Measurements from ENCODE around the gene ENO4.

ENO4 gene

DNA sequence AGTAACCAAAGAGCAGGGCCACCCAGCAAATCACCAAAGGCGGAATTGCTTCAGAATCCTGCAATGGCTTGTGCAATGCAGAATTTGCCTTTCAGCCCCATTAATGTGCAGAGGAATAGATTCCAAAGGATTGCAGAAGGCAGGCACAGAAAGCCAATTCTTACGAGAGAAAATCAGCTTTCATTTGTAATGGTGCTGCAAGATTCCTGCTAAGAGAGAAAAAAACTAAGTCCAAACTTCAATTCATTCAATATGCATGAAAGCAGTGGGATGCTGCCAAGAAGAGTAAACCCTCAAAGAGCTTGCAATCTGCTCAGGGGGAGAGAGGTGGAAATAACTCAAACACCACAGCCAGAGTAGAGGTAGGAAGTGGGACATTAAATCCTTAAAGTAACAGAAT is 70.4 kb downstream of the ENO4 start:
- DNase-seq, result no peak

GRCh38 chr10:116925056-116925455 is 75.8 kb downstream of the ENO4 start:
- no peak for DNase-seq

DNA sequence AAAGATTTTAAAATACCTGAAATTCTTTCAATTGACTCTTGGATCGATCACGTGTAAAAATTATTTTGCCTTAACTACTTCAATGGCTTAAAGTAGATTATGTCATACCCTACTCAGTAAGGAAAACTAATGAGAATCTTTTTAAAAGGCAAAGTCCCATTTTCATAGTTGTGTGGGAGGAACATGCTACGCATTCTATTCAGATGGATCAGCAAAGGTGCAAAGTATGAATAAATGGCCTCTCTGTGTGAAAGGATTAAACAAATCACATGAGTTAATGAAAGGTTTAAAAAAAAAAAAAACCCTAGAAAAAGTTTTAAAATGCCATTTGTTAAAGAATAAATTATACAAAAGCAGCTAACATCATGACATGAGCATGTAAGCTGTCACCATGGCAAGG is 77.1 kb downstream of the ENO4 start:
- no peak for DNase-seq

DNA sequence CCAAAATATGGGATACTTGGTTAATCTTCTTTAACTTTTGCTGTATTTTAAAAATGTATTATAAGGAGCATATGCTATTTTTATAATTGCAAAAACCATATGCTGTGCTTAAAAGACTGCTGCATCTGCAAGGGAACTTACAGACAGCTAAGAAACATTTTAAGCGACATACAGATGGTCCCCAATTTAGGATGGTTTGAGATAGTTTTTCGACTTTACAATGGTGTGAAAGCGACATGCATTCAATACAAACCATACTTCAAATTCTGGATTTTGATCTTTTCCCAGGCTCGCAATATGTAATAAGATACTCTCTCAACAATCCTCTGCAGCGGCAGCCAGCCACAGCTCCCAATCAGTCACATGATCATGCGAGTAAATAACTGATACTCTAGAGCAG is 82.5 kb downstream of the ENO4 start:
- no peak for DNase-seq

All from hippocampal formation (tissue), 2 donors.